IMR-90 (cell line): ENCODE measurements around the gene NFIA. TPM values are rescaled to one million over a fixed set of nuclear protein-coding genes. Genes with fewer than 3 reads are reported as not detected.

ENCODE experiments used
- ATAC-seq: fragments of 200-7000 bp; cut with Tn5 transposase; 2 replicates; pipeline ENCODE4 v1.9.1; 2020; ENCODE audit warnings: low read depth, mild to moderate bottlenecking, moderate library complexity
- BruUV-seq: library from RNA; stranded (reverse); fragments of 400-500 nt; replicated peaks from 2 replicates; lab custom pipeline; 2021; lab: Mats Ljungman, UMichigan
- CTCF ChIA-PET: fragments of 300-600 bp; formaldehyde crosslinking; extraction: SDS; loops from one replicate; lab custom pipeline; 2021; ENCODE audit warnings: antibody characterized with exemption; lab: Yijun Ruan, JAX
- POLR2A ChIA-PET: fragments of 300-600 bp; sonication (Branson Sonifier 250); formaldehyde crosslinking; loops from one replicate; lab custom pipeline; 2022; ENCODE audit warnings: antibody characterized with exemption; ENCODE audit not compliant: unreplicated experiment; lab: Charles Lee
- DNase-seq: peaks from one replicate; pipeline ENCODE4 v3.0.0; 2013
- H2AFZ ChIP-seq: replicated peaks from 2 replicates; pipeline ENCODE3; 2013; ENCODE audit warnings: low read length, mild to moderate bottlenecking; ENCODE audit not compliant: poor library complexity
- H2AK5ac ChIP-seq: 2 replicates; pipeline ENCODE4 v1.6.1; 2013; ENCODE audit warnings: low read depth, low read length, inconsistent platforms
- H2AK9ac ChIP-seq: replicated peaks from 2 replicates; pipeline ENCODE3; 2013; ENCODE audit warnings: mild to moderate bottlenecking, low read depth, low read length, moderate library complexity; ENCODE audit not compliant: poor library complexity
- H2BK120ac ChIP-seq: 2 replicates; pipeline ENCODE4 v1.6.1; 2013; ENCODE audit warnings: low read depth, low read length, inconsistent platforms
- H2BK15ac ChIP-seq: 3 replicates; pipeline ENCODE4 v1.6.1; 2013; ENCODE audit warnings: low read depth, low read length, inconsistent platforms
- H2BK20ac ChIP-seq: 2 replicates; pipeline ENCODE4 v1.6.1; 2013; ENCODE audit warnings: low read depth, mild to moderate bottlenecking, inconsistent platforms, low read length, moderate library complexity
- H2BK5ac ChIP-seq: 2 replicates; pipeline ENCODE4 v1.6.1; 2013; ENCODE audit warnings: mild to moderate bottlenecking, low read depth, low read length, inconsistent platforms; ENCODE audit not compliant: poor library complexity, severe bottlenecking
- H3K14ac ChIP-seq: replicated peaks from 2 replicates; pipeline ENCODE4 v1.6.1; 2013; ENCODE audit warnings: low read depth, low read length, inconsistent platforms
- H3K18ac ChIP-seq: 2 replicates; pipeline ENCODE4 v1.6.1; 2013; ENCODE audit warnings: low read depth, low read length, control low read depth
- H3K23ac ChIP-seq: 2 replicates; pipeline ENCODE4 v1.6.1; 2013; ENCODE audit warnings: low read depth, low read length, inconsistent platforms
- H3K27ac ChIP-seq: 2 replicates; pipeline ENCODE4 v1.5.1; 2013; ENCODE audit warnings: mild to moderate bottlenecking, control low read depth, low read length; ENCODE audit not compliant: insufficient read depth
- H3K27me3 ChIP-seq: 2 replicates; pipeline ENCODE4 v1.6.1; 2013; ENCODE audit warnings: low read length; ENCODE audit not compliant: control insufficient read depth, insufficient read depth
- H3K36me3 ChIP-seq: 2 replicates; pipeline ENCODE4 v1.6.1; 2013; ENCODE audit warnings: low read length, mixed read lengths; ENCODE audit not compliant: control insufficient read depth, insufficient read depth
- H3K4ac ChIP-seq: 2 replicates; pipeline ENCODE4 v1.6.1; 2013; ENCODE audit warnings: low read depth, low read length, inconsistent platforms
- H3K4me1 ChIP-seq: 2 replicates; pipeline ENCODE4 v1.6.1; 2013; ENCODE audit warnings: low read length, mixed read lengths; ENCODE audit not compliant: control insufficient read depth, insufficient read depth
- H3K4me2 ChIP-seq: 2 replicates; pipeline ENCODE4 v1.6.1; 2013; ENCODE audit warnings: low read depth, mild to moderate bottlenecking, control low read depth, low read length, moderate library complexity
- H3K4me3 ChIP-seq: 2 replicates; pipeline ENCODE4 v1.5.1; 2013; ENCODE audit warnings: low read depth, mild to moderate bottlenecking, control low read depth, low read length, moderate library complexity; ENCODE audit not compliant: insufficient read depth
- H3K56ac ChIP-seq: 2 replicates; pipeline ENCODE4 v1.6.1; 2013; ENCODE audit warnings: low read length, inconsistent platforms; ENCODE audit not compliant: insufficient read depth; ENCODE audit errors: extremely low read depth
- H3K79me1 ChIP-seq, 2 experiments: 2 replicates each; pipeline ENCODE4 v1.6.1; 2013; ENCODE audit warnings: low read length in 2 of 2, inconsistent platforms in 1 of 2, low read depth in 1 of 2
- H3K9ac ChIP-seq: 2 replicates; pipeline ENCODE4 v1.6.1; 2013; ENCODE audit warnings: low read depth, low read length, control low read depth
- H3K9me1 ChIP-seq: 2 replicates; pipeline ENCODE4 v1.6.1; 2013; ENCODE audit warnings: low read length, inconsistent platforms; ENCODE audit not compliant: insufficient read depth
- H3K9me3 ChIP-seq: 2 replicates; pipeline ENCODE4 v1.6.1; 2013; ENCODE audit warnings: low read length; ENCODE audit not compliant: control insufficient read depth, insufficient read depth
- H4K20me1 ChIP-seq: 2 replicates; pipeline ENCODE4 v1.6.1; 2013; ENCODE audit warnings: low read length, inconsistent platforms; ENCODE audit not compliant: insufficient read depth
- H4K5ac ChIP-seq: 2 replicates; pipeline ENCODE4 v1.6.1; 2013; ENCODE audit warnings: mild to moderate bottlenecking, low read depth, low read length, control low read depth
- H4K8ac ChIP-seq, 2 experiments: 2 replicates each; pipeline ENCODE4 v1.6.1; 2013; ENCODE audit warnings: low read depth in 2 of 2, low read length in 2 of 2, control low read depth in 1 of 2, inconsistent platforms in 1 of 2
- H4K91ac ChIP-seq: 2 replicates; pipeline ENCODE4 v1.6.1; 2013; ENCODE audit warnings: low read depth, low read length, inconsistent platforms; ENCODE audit not compliant: insufficient read depth
- BHLHE40 ChIP-seq: fragments of 150-350 bp; IDR thresholded peaks from 2 replicates; pipeline ENCODE4 v1.6.1; 2016; ENCODE audit warnings: mild to moderate bottlenecking, low read depth, low read length
- CEBPB ChIP-seq: IDR thresholded peaks from 2 replicates; pipeline ENCODE4 v1.6.1; 2012; ENCODE audit warnings: low read depth, low read length, improper control_type of control experiment
- CHD1 ChIP-seq: IDR thresholded peaks from 2 replicates; pipeline ENCODE4 v1.6.1; 2012; ENCODE audit warnings: low read depth, low read length, improper control_type of control experiment
- CTCF ChIP-seq: conservative IDR thresholded peaks from 2 replicates; pipeline ENCODE4 v1.5.1; 2012; ENCODE audit warnings: mild to moderate bottlenecking, low read depth, low read length, improper control_type of control experiment
- FOS ChIP-seq: fragments of 150-350 bp; IDR thresholded peaks from 2 replicates; pipeline ENCODE4 v1.6.1; 2016; ENCODE audit warnings: low read depth, low read length
- MAZ ChIP-seq: IDR thresholded peaks from 2 replicates; pipeline ENCODE4 v1.6.1; 2012; ENCODE audit warnings: low read depth, mild to moderate bottlenecking, low read length, improper control_type of control experiment, moderate library complexity, borderline replicate concordance
- MXI1 ChIP-seq: IDR thresholded peaks from 2 replicates; pipeline ENCODE4 v1.6.1; 2012; ENCODE audit warnings: low read depth, mild to moderate bottlenecking, low read length, moderate library complexity, borderline replicate concordance
- NFE2L2 ChIP-seq: fragments of 150-350 bp; IDR thresholded peaks from 2 replicates; pipeline ENCODE4 v1.6.1; 2016; ENCODE audit warnings: low read depth, mild to moderate bottlenecking, low read length
- POLR2A ChIP-seq: IDR thresholded peaks from 2 replicates; pipeline ENCODE4 v1.6.1; 2012; ENCODE audit warnings: mild to moderate bottlenecking, low read depth, low read length
- RAD21 ChIP-seq: IDR thresholded peaks from 2 replicates; pipeline ENCODE4 v1.6.1; 2012; ENCODE audit warnings: low read length, improper control_type of control experiment
- RFX5 ChIP-seq: IDR thresholded peaks from 2 replicates; pipeline ENCODE4 v1.8.0; 2012; ENCODE audit warnings: low read depth, mild to moderate bottlenecking, low read length, moderate library complexity
- SMC3 ChIP-seq: fragments of 150-350 bp; IDR thresholded peaks from 2 replicates; pipeline ENCODE4 v1.6.1; 2016; ENCODE audit warnings: low read depth, mild to moderate bottlenecking, antibody characterized with exemption, low read length, moderate library complexity
- USF2 ChIP-seq: fragments of 150-350 bp; IDR thresholded peaks from 2 replicates; pipeline ENCODE4 v1.6.1; 2017; ENCODE audit warnings: mild to moderate bottlenecking, antibody characterized with exemption, low read length, low read depth
- WGBS, 2 experiments: methylation state at CpG; one replicate each; pipeline versions ENCODE4 v1.1.5 to v1.1.7; 2013; ENCODE audit warnings: missing lambda C conversion rate in 2 of 2; ENCODE audit not compliant: insufficient read length in 1 of 2; ENCODE audit errors: extremely low coverage in 2 of 2; 5-methylcytosine and 5-hydroxymethylcytosine counted together
- dilution Hi-C: fragments of 300-500 bp; cut with HindIII; formaldehyde crosslinking; loops from one replicate; pipeline ENCODE4 v1.14.3; 2018; ENCODE audit warnings: low sequenced_read_pairs; ENCODE audit not compliant: unreplicated experiment
- in situ Hi-C: fragments of 300-500 bp; cut with MboI; formaldehyde crosslinking; loops from 3 replicates; pipeline ENCODE4 v1.14.3; 2019; ENCODE audit warnings: low sequenced_read_pairs, inconsistent platforms, mixed read lengths
- intact Hi-C: fragments of 100-400 bp; cut with micrococcal nuclease; formaldehyde crosslinking; loops from 2 replicates; pipeline ENCODE4 v1.10.0; 2022
- polyA plus RNA-seq, 3 experiments: library from polyadenylated mRNA; depleted of rRNA; stranded (reverse); fragments of >200 nt; gene quantifications; 2 replicates each; pipeline ENCODE4 v1.2.3, GENCODE V29; 2012; ENCODE audit warnings: low replicate concordance in 1 of 3
- total RNA-seq: library from RNA; depleted of rRNA; stranded (reverse); fragments of >200 nt; gene quantifications from 2 replicates; pipeline ENCODE4 v1.2.3, GENCODE V29; 2012
- TF ChIP-seq, protein P1 (sequence below): fragments of 150-350 bp; IDR thresholded peaks from 2 replicates; pipeline ENCODE4 v1.6.1; 2016; ENCODE audit warnings: low read depth, mild to moderate bottlenecking, low read length, moderate library complexity, borderline replicate concordance

The NFIA gene
- total and polyA plus RNA-seq, 2 of the 4 experiments (the other 2 are of a cell fraction), result 1.6 to 2.2 TPM

DNA sequence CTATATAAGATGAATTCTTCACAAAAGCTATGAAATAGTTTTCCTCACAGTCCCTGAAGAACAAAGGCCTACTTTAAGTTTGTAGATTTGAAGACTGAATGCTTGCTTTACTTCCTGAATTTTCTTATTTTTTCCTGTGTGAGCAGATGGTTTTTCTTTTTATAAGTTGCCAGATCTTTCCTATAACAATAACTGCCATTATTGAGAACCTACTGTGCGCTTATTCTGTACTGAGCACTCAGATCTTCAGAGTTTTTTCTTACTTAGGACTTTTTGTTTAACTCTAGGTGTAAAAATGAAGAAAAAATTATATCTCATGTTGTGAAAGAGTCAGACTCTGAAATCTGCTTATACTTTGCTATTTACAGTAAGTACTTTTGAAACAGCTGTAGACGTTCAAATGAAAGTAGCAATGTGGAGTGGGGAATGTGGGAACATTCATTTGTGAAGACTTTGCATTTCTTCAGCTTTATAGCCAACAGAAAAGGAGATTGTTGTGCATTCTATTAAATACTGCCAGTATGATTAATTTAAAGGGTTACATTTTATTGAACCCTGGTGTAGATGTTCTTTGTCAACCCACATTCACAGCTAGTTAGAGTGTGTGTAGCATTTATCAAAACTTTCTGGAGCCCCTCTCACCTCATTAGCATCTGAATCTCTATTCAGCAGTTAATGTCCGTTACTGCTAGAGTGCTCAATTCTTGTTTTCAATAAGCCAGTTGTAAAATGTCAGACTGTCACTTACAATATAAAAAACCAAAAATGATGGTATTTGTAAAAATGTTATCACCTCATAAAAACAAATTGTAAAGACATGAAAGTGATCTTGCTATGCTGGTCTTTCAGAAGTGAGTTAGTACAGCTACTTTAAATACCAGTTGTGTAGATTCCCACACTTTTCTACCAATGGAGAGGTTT, 29.0 kb downstream of the NFIA start:
- POLR2A ChIA-PET, result no interaction called here
- dilution Hi-C loops, result no loop called here
- no peaks in the 10 kb centered on the region for H3K9me3 ChIP-seq
- no peak overlapping the region for H3K18ac ChIP-seq
- intact Hi-C loops, result no loop called here
- H3K4me1 ChIP-seq, result no peaks in the 10 kb centered on the region
- H3K4ac ChIP-seq, result no peak overlapping the region
- H4K8ac ChIP-seq, result no peak overlapping the region
- no peak overlapping the region for H2AFZ ChIP-seq
- H2BK120ac ChIP-seq, result no peak overlapping the region
- no peaks in the 10 kb centered on the region for H4K20me1 ChIP-seq
- in situ Hi-C loops, result no loop called here
- no peak overlapping the region for H3K4me3 ChIP-seq
- no CpG with 5 or more reads among the region's 3 CpGs for WGBS, 2 experiments
- no peak overlapping the region for H3K9ac ChIP-seq
- H2BK20ac ChIP-seq, result no peak overlapping the region
- no peak overlapping the region for H4K91ac ChIP-seq
- CTCF ChIA-PET, result no interaction called here
- no peak for TF ChIP-seq MAZ
- TF ChIP-seq CEBPB, result no peak
- TF ChIP-seq BHLHE40, result no peak
- no peak for TF ChIP-seq NFE2L2
- no peak for TF ChIP-seq SMC3
- no peak for TF ChIP-seq CHD1
- TF ChIP-seq RAD21, result no peak
- TF ChIP-seq, protein P1, sequence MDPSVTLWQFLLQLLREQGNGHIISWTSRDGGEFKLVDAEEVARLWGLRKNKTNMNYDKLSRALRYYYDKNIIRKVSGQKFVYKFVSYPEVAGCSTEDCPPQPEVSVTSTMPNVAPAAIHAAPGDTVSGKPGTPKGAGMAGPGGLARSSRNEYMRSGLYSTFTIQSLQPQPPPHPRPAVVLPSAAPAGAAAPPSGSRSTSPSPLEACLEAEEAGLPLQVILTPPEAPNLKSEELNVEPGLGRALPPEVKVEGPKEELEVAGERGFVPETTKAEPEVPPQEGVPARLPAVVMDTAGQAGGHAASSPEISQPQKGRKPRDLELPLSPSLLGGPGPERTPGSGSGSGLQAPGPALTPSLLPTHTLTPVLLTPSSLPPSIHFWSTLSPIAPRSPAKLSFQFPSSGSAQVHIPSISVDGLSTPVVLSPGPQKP, result no peak
- TF ChIP-seq MXI1, result no peak
- no peak for TF ChIP-seq USF2
- no peak for TF ChIP-seq FOS
- TF ChIP-seq CTCF, result no peak
- TF ChIP-seq POLR2A, result no peak
- no peak for TF ChIP-seq RFX5
- BruUV-seq, result no TSS peak
- H3K27me3 ChIP-seq, result no peaks in the 10 kb centered on the region
- no peak overlapping the region for H2BK5ac ChIP-seq
- no peak overlapping the region for H2BK15ac ChIP-seq
- no peak overlapping the region for H4K5ac ChIP-seq
- H2AK9ac ChIP-seq, result no peak overlapping the region
- no peak overlapping the region for H2AK5ac ChIP-seq
- H3K36me3 ChIP-seq, result no peaks in the 10 kb centered on the region
- DNase-seq, result no peak
- H3K4me2 ChIP-seq, result no peak overlapping the region
- peak; percentile 17; the same call in 1 of the 2 replicates for ATAC-seq
- H3K27ac ChIP-seq, result no peak overlapping the region
- no peaks in the 10 kb centered on the region for H3K79me1 ChIP-seq
- H3K56ac ChIP-seq, result no peak overlapping the region
- no peak overlapping the region for H3K23ac ChIP-seq
- H3K9me1 ChIP-seq, result peaks cover 4% of the 10 kb centered on the region
- H3K14ac ChIP-seq, result no peak overlapping the region
